Femur (tissue), 1 donor: ENCODE data around the gene PADI6.
A peak's percentile ranks its signal among the peaks of the same experiment; 100 is the strongest.

ENCODE experiments used
- DNase-seq: peaks from one replicate; pipeline ENCODE4 v3.0.0-alpha.2; 2017

PADI6 gene

DNA sequence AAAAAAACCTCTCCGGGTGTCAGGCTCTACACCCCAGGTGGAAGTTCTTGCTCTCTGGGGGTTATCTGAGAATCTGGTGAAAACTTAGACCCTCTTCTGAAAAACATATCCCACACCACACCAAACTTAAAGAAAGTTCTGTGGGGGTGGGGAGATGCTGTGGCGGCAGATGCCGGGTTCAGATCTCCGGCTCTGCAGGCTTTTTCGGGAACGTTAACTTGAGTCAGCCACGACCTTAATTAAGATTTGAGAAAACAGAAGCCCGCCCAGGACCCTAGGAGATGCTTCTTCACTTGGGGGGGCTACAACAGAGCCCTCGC lies 65.2 kb downstream of the PADI6 start:
- DNase-seq: no peak

DNA sequence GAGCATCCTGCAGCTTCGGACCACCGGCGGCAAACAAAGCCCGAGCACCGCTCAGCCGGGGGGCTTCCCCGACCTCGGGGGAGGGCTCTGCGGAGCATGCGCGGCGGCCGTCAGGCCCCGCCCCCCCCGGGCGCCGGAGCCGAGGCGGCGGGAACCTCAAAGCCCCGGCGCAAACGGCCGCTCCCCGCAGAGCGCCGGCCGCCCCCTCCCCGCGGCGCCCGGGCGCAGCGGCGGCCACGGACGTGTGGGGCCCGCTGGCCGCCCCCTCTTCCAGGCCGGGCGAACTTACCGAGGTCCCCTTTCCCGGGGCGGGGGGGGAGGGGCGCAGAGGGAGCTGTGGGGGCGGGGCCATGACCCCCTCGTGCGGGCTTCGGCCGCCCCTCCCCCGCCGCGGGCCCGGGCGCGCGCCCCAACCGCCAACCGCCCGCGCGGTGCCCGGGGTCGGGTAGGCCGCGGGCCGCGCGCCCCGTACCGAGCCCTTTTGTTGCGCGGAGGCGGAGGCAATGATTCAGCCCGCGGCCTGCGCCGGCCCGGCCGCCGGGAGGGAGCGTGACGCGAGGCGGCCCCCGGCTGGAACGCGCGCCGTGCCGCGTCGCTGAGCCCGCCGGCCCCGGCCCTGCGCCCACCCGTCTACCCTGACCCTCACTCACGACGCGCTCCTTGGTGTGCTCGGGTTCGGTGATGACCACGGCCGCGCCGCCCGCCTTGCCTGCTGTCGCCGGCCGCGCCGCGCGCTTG lies 65.8 kb downstream of the PADI6 start:
- DNase-seq: peak; percentile 64

DNA sequence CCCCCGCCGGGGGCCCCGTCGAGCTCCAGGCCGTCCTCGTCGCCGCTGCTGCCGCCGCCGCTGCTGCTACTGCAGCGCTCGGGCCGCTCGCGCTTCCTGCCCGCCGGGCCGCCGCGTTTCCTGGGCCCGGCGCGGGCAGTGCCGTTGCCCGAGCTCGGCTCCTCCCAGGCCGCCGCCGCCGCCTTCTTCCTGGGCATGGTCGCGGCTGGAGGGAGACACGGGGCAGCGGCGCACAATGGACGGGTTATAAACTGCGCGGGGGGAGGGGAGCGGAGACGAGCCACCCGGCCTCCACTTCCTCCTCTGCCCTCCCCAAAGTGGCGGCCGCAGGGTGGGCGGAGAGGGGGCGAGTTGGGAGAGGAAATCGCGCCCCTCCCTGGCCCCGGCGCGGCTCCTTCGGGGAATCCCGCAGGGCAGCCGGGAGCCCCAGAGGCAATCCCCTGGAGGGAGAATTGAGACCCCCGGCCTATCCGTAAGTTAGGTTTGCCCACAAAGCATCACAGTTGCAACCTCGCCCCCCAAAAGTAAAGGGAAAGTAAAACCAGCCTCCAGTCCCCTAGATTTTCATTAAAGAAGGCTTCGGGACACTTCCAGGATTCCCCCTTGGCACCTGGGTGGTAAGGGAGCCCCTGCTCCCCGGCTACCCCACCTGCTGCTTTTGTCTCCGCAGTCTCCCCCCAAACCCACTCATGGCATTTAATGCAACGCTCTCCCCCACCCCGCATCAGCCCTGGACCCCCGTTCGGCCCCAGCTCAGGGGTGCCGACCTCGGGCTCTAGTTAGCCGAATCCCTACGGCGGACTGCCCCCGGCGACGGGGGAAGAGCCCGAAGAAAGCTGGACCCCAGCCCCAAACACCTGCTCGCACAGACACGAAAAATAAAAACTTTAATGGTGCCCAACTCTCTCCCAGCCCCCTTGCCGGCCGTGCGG lies 66.6 kb downstream of the PADI6 start:
- peak; percentile 75 for DNase-seq

DNA sequence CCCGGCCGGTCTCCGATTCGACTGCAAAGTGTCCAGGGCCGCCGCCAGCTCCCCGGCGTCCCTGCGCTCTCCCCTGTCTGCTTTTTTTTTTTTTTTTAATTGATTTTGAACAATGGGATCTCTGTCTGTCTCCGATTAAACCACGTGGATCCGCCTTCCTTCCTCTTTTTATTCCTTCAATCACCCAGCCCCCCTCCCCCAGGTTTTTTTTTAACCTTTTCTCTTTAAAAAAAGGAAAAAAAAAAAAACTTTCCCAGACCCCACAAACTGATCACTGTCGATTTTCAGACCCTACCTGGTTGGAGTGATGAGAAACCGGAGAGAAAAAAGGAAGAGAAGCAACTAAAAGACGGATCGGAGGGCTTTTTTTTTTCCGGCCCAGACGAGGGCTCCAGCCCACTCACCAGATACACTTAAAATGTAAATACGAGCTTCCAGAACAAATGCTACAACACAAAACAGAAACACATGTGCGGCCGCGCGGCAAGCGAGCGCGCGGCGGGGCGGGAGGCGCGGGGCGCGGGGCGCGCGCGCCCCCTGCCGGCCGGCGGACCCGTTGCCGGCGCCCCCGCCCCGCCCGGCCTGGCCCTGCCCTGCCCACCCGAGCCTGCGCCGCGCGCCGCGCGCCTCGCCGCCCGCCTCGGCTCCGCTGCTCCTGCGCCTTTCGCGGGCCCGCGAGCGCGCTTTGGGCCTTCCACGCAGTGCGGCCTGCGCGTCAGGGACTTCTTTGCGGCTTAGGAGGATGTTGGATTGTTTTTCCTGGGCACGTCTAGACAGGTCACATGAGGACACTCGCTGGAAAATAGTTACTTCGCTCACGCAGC lies 67.5 kb downstream of the PADI6 start, which contains the start of gene RCC2:
Gene RCC2 (minus strand): TSS at position 428 of the 824 bp plus-strand sequence. CDS start 1,163 bp downstream, outside the sequence.
- DNase-seq: peak; percentile 81

DNA sequence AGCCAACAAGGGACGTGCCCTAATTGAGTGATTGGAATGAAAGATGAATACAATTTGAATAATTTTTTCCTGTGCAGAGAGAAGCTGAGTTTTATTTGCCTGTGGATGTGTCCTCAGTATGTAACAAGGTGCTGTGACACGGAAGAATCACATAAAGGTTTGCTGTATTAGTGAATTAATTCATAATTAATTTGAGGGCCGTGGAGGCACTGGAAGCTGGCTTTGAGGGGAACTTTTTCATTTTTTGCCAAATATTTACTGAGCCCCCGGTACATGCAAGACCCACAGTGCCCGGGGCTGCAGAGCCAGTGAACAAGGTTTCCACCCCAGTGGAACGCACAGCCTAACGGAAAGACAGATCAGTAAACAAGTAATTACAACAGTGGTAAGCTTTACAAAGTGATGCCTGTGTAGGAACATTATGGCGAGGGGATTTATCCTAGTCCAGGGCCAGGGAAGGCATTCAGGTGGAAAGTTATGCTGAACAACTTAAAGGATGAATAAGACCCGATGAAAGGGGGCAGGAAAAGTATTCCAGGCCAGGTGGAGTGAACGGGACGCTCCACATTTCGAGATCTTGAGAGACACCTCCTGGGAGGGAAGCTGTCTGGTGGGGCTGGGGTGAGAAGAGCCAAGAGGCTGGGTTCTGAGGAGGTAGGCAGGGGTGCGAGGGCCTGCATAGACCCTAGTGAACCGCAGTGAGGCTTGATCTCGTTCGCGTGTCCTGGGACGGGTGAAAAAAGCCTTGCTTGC lies 68.3 kb downstream of the PADI6 start:
- DNase-seq: no peak

DNA sequence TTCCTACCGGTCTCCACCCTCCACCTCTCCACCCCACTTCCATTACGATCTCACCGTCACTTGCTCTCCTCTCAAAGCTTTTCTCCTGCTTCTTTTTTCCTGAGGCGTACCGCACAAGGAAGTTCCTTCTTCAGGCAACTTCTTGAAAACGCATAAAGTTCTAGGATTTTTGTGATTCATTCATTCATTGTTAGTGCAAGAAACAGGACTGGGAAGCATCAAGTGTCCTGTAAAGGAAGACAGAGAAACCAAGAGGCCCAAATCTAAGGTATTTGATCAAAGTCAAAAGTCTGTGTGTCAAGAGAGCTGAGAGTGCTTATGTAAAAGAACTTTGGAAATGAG lies 68.8 kb downstream of the PADI6 start:
- no peak for DNase-seq

DNA sequence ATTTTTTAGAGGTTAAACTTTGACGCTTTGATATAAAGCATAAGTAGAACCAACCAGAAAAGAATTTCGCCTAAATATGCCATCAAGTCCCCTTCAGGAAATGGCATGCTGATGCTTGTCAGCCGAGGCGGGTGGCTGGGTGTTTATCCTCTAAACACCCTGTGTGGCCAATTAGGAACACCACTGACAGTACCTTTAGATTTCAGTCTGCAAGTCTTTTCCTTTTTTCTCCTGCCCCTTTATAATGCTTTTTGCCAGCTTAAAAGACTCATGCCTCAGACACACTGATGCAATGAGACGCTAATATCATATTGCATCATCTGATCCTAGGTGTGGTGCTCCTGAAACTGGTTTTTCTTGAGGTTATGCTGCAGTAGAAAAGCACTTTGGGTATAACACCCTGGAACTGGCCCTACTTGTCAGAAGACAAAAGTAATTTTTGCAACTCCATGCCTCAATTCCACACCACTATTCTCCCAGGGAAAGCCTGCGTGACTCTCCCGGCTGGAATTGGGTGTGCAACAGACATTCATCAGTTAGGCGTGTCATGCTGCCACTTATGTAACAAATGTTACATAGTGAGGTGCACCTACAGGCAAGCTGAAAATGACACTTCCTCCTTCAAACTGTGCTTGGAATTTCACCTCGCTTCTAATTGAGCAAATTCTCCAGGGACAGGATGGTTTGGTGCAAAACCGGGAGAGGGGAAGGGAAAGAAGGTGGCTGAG lies 69.4 kb downstream of the PADI6 start:
- no peak for DNase-seq

DNA sequence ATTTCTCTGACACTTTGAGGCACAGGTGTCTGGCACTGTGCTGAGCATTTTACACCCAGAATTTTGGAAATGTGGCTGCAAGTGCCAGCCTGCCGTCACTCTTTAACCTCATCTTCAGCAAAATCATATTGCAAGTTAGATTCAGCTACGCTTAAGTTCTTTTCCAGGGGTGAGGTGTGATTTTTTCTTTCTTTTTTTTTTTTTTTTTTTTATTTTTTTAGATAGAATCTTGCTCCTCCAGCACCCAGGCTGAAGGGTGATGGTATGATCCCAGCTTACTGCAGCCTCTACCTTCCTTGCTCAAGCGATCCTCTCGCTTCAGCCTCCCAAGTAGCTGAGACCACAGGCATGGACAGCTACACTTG lies 70.0 kb downstream of the PADI6 start:
- no peak for DNase-seq

DNA sequence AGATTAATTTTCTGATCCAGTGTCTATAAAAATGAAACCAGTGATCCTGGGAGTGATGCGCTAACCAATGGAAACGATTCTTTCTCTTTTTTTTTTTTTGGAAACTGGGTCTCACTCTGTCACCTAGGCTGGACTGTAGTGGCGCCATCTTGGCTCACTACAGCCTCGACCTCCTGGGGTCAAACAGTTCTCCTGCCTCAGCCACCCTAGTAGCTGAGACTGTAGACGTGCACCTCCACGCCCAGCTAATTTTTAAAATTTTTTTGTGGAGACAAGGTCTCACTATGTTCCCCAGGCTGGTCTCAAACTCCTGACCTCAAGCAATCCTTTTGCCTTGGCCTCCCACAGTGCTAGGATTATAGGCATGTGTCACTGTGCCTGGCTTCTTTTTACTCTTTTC lies 70.8 kb downstream of the PADI6 start:
- DNase-seq: no peak

DNA sequence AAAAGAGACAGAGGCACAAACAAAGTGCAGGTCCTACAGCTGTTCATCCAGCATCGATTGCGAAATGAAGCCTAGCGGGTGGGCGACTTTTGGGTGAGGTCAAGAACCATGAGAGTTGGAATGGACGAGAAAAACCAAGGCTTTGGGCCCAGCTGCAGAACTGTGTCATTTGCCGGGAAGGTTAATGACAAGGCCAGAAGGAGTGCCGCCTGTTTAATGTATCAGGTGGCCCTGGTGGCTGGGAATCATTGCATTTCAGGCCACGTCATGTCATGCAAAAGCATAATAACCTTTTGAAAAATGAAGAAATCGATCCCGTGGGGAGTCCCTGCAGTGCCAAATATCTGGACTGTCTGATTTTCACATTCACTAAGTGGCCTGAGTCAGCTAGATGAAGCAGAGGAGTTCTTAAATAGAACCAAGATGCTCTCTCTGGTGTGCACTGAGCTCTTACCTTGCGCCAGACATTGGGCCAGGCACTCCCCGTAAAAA lies 75.6 kb downstream of the PADI6 start:
- no peak for DNase-seq
